OCI-LY1 (cell line): ENCODE data around the gene LRRC14B.

ENCODE experiments used
- H2AFZ ChIP-seq: fragments of 200-600 bp; sonication (generic), shearing (Covaris generic); 2 replicates; pipeline ENCODE4 v1.6.0; 2014; ENCODE audit warnings: antibody characterized with exemption, mild to moderate bottlenecking, low read length
- H3F3A ChIP-seq: fragments of 200-600 bp; sonication (generic), shearing (Covaris generic); 2 replicates; pipeline ENCODE4 v1.6.0; 2014; ENCODE audit warnings: mild to moderate bottlenecking, antibody characterized with exemption, low read length, moderate library complexity; ENCODE audit not compliant: insufficient read depth
- H3K27ac ChIP-seq: fragments of 200-600 bp; sonication (generic); 2 replicates; pipeline ENCODE4 v1.5.1; 2014; ENCODE audit warnings: low read length, mixed run types, mild to moderate bottlenecking, low read depth; ENCODE audit not compliant: poor library complexity, severe bottlenecking
- H3K27me3 ChIP-seq: fragments of 200-600 bp; sonication (generic); 2 replicates; pipeline ENCODE4 v1.6.0; 2014; ENCODE audit warnings: antibody characterized with exemption, mild to moderate bottlenecking, low read length, moderate library complexity; ENCODE audit not compliant: insufficient read depth
- H3K36me3 ChIP-seq: fragments of 200-600 bp; sonication (generic); 2 replicates; pipeline ENCODE4 v1.6.1; 2014; ENCODE audit warnings: mild to moderate bottlenecking, antibody characterized with exemption, low read length, moderate library complexity, mixed read lengths; ENCODE audit not compliant: insufficient read depth
- H3K4me1 ChIP-seq: fragments of 200-600 bp; sonication (generic); 2 replicates; pipeline ENCODE4 v1.5.1; 2014; ENCODE audit warnings: mild to moderate bottlenecking, low read length, moderate library complexity; ENCODE audit not compliant: insufficient read depth, severe bottlenecking
- H3K4me2 ChIP-seq: fragments of 200-600 bp; sonication (generic), shearing (Covaris generic); 2 replicates; pipeline ENCODE4 v1.6.1; 2014; ENCODE audit warnings: low read length
- H3K4me3 ChIP-seq: fragments of 200-600 bp; sonication (generic); 2 replicates; pipeline ENCODE4 v1.5.1; 2014; ENCODE audit warnings: low read length, low read depth, mild to moderate bottlenecking, mixed read lengths; ENCODE audit not compliant: poor library complexity, severe bottlenecking
- H3K79me2 ChIP-seq: fragments of 200-600 bp; shearing (Covaris generic); 2 replicates; pipeline ENCODE4 v1.6.1; 2016; ENCODE audit warnings: mixed run types, low read length, mixed read lengths; ENCODE audit not compliant: insufficient read depth
- H3K9ac ChIP-seq: fragments of 200-600 bp; sonication (generic), shearing (Covaris generic); 2 replicates; pipeline ENCODE4 v1.6.1; 2014; ENCODE audit warnings: mild to moderate bottlenecking, low read length, mixed read lengths
- H3K9me2 ChIP-seq: fragments of 200-600 bp; sonication (generic), shearing (Covaris generic); 2 replicates; pipeline ENCODE4 v1.6.1; 2014; ENCODE audit warnings: low read depth, mild to moderate bottlenecking, low read length, mixed read lengths
- H3K9me3 ChIP-seq: fragments of 200-600 bp; shearing (Covaris generic); 2 replicates; pipeline ENCODE4 v1.6.1; 2014; ENCODE audit warnings: low read length, mixed read lengths
- H4K20me1 ChIP-seq: fragments of 200-600 bp; sonication (generic), shearing (Covaris generic); 2 replicates; pipeline ENCODE4 v1.6.0; 2016; ENCODE audit warnings: mild to moderate bottlenecking, low read length; ENCODE audit not compliant: insufficient read depth
- EZH2 ChIP-seq: fragments of 200-600 bp; sonication (generic), shearing (Covaris generic); IDR thresholded peaks from 2 replicates; pipeline ENCODE4 v1.8.0; 2017; ENCODE audit warnings: borderline replicate concordance, mixed run types, mild to moderate bottlenecking, antibody characterized with exemption, low read length, moderate library complexity, mixed read lengths
- TF ChIP-seq, protein P1 (sequence below): fragments of 200-600 bp; sonication (generic), shearing (Covaris generic); IDR thresholded peaks from 2 replicates; pipeline ENCODE4 v1.5.1; 2017; ENCODE audit warnings: mild to moderate bottlenecking, antibody characterized with exemption, low read length, moderate library complexity, mixed read lengths

The LRRC14B gene

DNA sequence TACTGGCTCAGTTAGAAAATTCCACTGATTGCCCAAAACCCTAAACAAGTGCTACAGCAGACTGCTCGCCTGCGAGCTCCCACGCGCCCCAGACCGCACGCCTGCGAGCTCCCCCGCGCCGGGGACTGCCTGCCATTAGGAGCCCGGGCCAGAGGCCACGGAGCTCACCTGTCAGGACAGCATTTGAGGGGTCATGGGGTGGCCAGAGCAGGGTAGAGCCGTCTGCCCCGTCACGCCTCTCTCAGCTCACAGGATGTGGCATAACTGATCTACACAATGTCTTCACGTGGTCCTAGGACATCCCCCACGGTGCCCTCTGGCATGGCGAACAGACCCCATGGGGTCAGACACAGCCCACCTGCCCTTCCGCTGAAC is 29.1 kb upstream of the LRRC14B start:
- Histone ChIP-seq H2AFZ (no peak overlapping the region), H3K9ac (no peak overlapping the region), H3K27ac (no peak overlapping the region), H3F3A (no peaks in the 10 kb centered on the region), H3K9me2 (no peaks in the 10 kb centered on the region), H3K4me2 (no peak overlapping the region), H3K4me1 (no peaks in the 10 kb centered on the region), H3K79me2 (no peaks in the 10 kb centered on the region), H3K27me3 (peaks cover 4% of the 10 kb centered on the region; the same call in 1 of the 2 replicates), H3K4me3 (no peak overlapping the region), H4K20me1 (no peaks in the 10 kb centered on the region), H3K36me3 (no peaks in the 10 kb centered on the region), H3K9me3 (no peaks in the 10 kb centered on the region)
- no peak for TF ChIP-seq EZH2
- TF ChIP-seq, protein P1, sequence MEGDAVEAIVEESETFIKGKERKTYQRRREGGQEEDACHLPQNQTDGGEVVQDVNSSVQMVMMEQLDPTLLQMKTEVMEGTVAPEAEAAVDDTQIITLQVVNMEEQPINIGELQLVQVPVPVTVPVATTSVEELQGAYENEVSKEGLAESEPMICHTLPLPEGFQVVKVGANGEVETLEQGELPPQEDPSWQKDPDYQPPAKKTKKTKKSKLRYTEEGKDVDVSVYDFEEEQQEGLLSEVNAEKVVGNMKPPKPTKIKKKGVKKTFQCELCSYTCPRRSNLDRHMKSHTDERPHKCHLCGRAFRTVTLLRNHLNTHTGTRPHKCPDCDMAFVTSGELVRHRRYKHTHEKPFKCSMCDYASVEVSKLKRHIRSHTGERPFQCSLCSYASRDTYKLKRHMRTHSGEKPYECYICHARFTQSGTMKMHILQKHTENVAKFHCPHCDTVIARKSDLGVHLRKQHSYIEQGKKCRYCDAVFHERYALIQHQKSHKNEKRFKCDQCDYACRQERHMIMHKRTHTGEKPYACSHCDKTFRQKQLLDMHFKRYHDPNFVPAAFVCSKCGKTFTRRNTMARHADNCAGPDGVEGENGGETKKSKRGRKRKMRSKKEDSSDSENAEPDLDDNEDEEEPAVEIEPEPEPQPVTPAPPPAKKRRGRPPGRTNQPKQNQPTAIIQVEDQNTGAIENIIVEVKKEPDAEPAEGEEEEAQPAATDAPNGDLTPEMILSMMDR: no peak

DNA sequence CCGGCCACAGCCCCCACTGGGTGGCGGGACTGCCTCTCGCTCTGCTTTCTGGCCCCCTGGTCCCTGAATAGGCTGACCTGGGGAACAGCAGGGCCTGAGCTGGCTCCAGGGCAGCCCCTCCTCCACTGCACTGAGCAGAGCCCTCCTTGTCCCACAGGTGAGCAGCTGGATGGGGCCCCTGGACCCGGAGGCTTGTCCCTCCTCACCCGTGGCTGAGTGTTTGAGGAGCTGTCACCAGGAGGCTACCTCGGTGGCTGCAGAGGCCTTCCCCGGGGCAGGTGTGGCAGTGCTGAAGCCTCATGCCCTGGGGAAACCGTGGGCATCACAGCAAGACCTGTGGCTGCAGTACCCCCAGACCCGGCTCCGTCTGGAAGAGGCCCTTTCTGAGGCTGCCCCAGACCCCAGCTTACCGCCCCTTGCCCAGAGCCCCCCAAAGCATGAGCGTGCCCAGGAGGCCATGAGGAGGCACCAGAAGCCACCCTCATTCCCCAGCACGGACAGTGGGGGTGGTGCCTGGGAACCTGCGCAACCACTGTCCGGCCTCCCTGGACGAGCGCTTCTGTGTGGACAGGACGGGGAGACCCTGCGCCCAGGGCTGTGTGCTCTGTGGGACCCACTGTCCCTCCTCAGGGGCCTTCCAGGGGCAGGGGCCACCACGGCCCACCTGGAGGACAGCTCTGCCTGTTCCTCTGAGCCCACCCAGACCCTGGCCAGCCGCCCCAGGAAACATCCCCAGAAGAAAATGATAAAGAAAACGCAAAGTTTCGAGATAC is 28.5 kb upstream of the LRRC14B start:
- TF ChIP-seq, protein P1: no peak
- no peak for TF ChIP-seq EZH2
- Histone ChIP-seq H3K36me3 (no peaks in the 10 kb centered on the region), H3K27ac (no peak overlapping the region), H3K4me3 (no peak overlapping the region), H3K9ac (no peak overlapping the region), H3K79me2 (no peaks in the 10 kb centered on the region), H2AFZ (no peak overlapping the region), H3K9me3 (no peaks in the 10 kb centered on the region), H3K4me1 (no peaks in the 10 kb centered on the region), H3K9me2 (no peaks in the 10 kb centered on the region), H4K20me1 (no peaks in the 10 kb centered on the region), H3F3A (no peaks in the 10 kb centered on the region), H3K27me3 (peaks cover 4% of the 10 kb centered on the region; the same call in 1 of the 2 replicates), H3K4me2 (no peak overlapping the region)

DNA sequence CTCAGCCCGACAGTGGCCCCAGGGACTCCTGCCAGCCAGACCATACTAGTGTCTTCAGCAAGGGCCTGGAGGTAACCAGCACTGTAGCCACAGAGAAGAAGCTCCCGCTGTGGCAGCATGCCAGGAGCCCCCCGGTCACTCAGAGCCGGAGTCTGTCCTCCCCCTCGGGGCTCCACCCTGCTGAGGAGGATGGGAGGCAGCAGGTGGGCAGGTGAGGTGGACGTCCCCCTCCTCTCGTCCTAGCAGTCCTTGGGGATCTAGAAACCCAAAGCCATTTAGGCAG is 28.0 kb upstream of the LRRC14B start:
- no peak overlapping the region for H3K9ac ChIP-seq

More for the DNA sequence above, 28.0 kb upstream of the LRRC14B start:
- H3K27me3 ChIP-seq: peaks cover 4% of the 10 kb centered on the region; the same call in 1 of the 2 replicates
- no peak overlapping the region for H3K27ac ChIP-seq
- H3K4me2 ChIP-seq: no peak overlapping the region
- H2AFZ ChIP-seq: no peak overlapping the region
- H4K20me1 ChIP-seq: no peaks in the 10 kb centered on the region
- H3K9me3 ChIP-seq: no peaks in the 10 kb centered on the region
- H3K9me2 ChIP-seq: no peaks in the 10 kb centered on the region
- no peaks in the 10 kb centered on the region for H3K36me3 ChIP-seq
- H3K4me3 ChIP-seq: no peak overlapping the region
- H3K4me1 ChIP-seq: no peaks in the 10 kb centered on the region
- no peaks in the 10 kb centered on the region for H3K79me2 ChIP-seq
- no peaks in the 10 kb centered on the region for H3F3A ChIP-seq
- TF ChIP-seq EZH2: no peak
- TF ChIP-seq, protein P1: no peak
